H54 (cell line): ENCODE data around the gene ROR2.
"Not testable (repeated sequence)": the region's sequence is repeated elsewhere in the genome, so short reads cannot be mapped to it uniquely, and the experiment has no call there.

Experiments used
- DNase-seq: peaks from one replicate; pipeline ENCODE4 v3.0.0; 2011; ENCODE audit warnings: low spot score, mixed read lengths; ENCODE audit not compliant: insufficient read length
- FAIRE-seq: peaks from 3 replicates; lab custom pipeline; 2011; peaks lifted over from hg19 to GRCh38; lab: Jason Lieb, UNC
- POLR2A ChIP-seq: IDR thresholded peaks from 2 replicates; pipeline ENCODE4 v1.6.1; 2011; ENCODE audit warnings: low read depth, mild to moderate bottlenecking, low read length

The ROR2 gene

GRCh38 chr9:91927922-91928510 lies 22.0 kb downstream of the ROR2 start:
- no peak for FAIRE-seq
- no peak for DNase-seq
- TF ChIP-seq POLR2A = no peak

- no peak for DNase-seq
Measured at GRCh38 chr9:91924090-91924489, 25.9 kb downstream of the ROR2 start.

GRCh38 chr9:91923145-91923544 lies 26.9 kb downstream of the ROR2 start:
- no peak for DNase-seq
- no peak for TF ChIP-seq POLR2A
- FAIRE-seq = no peak

More at GRCh38 chr9:91924090-91924489, 25.9 kb downstream of the ROR2 start:
- no peak for FAIRE-seq
- no peak for TF ChIP-seq POLR2A

- no peak for TF ChIP-seq POLR2A
- FAIRE-seq = no peak
- DNase-seq = no peak
Measured at GRCh38 chr9:91921371-91921770, 28.7 kb downstream of the ROR2 start.

GRCh38 chr9:91920630-91921350 lies 29.2 kb downstream of the ROR2 start:
- DNase-seq (no peak), FAIRE-seq (no peak)
- TF ChIP-seq POLR2A = no peak

- TF ChIP-seq POLR2A = no peak
- no peak for DNase-seq
- no peak for FAIRE-seq
Measured at GRCh38 chr9:91919621-91920020, 30.4 kb downstream of the ROR2 start.

- no peak for TF ChIP-seq POLR2A
- no peak for DNase-seq
- no peak for FAIRE-seq
Measured at GRCh38 chr9:91917436-91917835, 32.6 kb downstream of the ROR2 start.

- DNase-seq (no peak), FAIRE-seq (no peak)
- TF ChIP-seq POLR2A = no peak
Measured at GRCh38 chr9:91915524-91916263, 34.3 kb downstream of the ROR2 start.

- no peak for TF ChIP-seq POLR2A
- DNase-seq = no peak
- no peak for FAIRE-seq
Measured at GRCh38 chr9:91914937-91915336, 35.1 kb downstream of the ROR2 start.

GRCh38 chr9:91914404-91914803 lies 35.6 kb downstream of the ROR2 start:
- no peak for TF ChIP-seq POLR2A
- DNase-seq = no peak
- no peak for FAIRE-seq

GRCh38 chr9:91913986-91914385 lies 36.0 kb downstream of the ROR2 start:
- TF ChIP-seq POLR2A = no peak
- DNase-seq (no peak), FAIRE-seq (no peak)

- TF ChIP-seq POLR2A = no peak
- no peak for DNase-seq
- no peak for FAIRE-seq
Measured at GRCh38 chr9:91913096-91913495, 36.9 kb downstream of the ROR2 start.

GRCh38 chr9:91911657-91912056 lies 38.4 kb downstream of the ROR2 start:
- DNase-seq = no peak
- FAIRE-seq = no peak
- no peak for TF ChIP-seq POLR2A

- DNase-seq, FAIRE-seq: not testable (repeated sequence)
Measured at GRCh38 chr9:91909256-91909655, 40.8 kb downstream of the ROR2 start.
